ENCODE results near the gene VAT1L. TPM values are rescaled to one million over a fixed set of nuclear protein-coding genes. Genes with fewer than 3 reads are reported as not detected.

Gene VAT1L
- total and polyA plus RNA-seq, 2 experiments from 2014 or later = 11.0 to 24.4 TPM

DNA sequence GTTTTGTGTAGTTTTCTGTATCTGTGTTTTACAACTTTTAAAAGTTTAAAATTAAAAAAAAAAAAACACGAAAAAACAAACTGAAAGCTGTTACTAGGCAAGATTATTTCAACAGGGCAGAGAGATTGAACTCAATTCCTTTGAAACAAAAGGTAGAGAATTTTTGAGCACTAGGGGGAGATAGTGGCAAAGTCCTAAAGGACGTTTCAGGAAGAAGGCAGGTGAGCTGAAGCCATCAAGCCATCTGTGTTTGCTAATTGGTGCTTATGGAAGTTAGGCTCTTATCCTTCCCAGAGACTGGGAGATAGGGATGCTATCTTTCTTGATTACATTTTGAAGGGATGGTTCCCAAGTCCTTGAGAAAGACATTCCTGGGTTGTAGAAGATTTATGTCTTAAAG lies 163.4 kb downstream of the VAT1L start (continued):
- TF ChIP-seq, protein P1, sequence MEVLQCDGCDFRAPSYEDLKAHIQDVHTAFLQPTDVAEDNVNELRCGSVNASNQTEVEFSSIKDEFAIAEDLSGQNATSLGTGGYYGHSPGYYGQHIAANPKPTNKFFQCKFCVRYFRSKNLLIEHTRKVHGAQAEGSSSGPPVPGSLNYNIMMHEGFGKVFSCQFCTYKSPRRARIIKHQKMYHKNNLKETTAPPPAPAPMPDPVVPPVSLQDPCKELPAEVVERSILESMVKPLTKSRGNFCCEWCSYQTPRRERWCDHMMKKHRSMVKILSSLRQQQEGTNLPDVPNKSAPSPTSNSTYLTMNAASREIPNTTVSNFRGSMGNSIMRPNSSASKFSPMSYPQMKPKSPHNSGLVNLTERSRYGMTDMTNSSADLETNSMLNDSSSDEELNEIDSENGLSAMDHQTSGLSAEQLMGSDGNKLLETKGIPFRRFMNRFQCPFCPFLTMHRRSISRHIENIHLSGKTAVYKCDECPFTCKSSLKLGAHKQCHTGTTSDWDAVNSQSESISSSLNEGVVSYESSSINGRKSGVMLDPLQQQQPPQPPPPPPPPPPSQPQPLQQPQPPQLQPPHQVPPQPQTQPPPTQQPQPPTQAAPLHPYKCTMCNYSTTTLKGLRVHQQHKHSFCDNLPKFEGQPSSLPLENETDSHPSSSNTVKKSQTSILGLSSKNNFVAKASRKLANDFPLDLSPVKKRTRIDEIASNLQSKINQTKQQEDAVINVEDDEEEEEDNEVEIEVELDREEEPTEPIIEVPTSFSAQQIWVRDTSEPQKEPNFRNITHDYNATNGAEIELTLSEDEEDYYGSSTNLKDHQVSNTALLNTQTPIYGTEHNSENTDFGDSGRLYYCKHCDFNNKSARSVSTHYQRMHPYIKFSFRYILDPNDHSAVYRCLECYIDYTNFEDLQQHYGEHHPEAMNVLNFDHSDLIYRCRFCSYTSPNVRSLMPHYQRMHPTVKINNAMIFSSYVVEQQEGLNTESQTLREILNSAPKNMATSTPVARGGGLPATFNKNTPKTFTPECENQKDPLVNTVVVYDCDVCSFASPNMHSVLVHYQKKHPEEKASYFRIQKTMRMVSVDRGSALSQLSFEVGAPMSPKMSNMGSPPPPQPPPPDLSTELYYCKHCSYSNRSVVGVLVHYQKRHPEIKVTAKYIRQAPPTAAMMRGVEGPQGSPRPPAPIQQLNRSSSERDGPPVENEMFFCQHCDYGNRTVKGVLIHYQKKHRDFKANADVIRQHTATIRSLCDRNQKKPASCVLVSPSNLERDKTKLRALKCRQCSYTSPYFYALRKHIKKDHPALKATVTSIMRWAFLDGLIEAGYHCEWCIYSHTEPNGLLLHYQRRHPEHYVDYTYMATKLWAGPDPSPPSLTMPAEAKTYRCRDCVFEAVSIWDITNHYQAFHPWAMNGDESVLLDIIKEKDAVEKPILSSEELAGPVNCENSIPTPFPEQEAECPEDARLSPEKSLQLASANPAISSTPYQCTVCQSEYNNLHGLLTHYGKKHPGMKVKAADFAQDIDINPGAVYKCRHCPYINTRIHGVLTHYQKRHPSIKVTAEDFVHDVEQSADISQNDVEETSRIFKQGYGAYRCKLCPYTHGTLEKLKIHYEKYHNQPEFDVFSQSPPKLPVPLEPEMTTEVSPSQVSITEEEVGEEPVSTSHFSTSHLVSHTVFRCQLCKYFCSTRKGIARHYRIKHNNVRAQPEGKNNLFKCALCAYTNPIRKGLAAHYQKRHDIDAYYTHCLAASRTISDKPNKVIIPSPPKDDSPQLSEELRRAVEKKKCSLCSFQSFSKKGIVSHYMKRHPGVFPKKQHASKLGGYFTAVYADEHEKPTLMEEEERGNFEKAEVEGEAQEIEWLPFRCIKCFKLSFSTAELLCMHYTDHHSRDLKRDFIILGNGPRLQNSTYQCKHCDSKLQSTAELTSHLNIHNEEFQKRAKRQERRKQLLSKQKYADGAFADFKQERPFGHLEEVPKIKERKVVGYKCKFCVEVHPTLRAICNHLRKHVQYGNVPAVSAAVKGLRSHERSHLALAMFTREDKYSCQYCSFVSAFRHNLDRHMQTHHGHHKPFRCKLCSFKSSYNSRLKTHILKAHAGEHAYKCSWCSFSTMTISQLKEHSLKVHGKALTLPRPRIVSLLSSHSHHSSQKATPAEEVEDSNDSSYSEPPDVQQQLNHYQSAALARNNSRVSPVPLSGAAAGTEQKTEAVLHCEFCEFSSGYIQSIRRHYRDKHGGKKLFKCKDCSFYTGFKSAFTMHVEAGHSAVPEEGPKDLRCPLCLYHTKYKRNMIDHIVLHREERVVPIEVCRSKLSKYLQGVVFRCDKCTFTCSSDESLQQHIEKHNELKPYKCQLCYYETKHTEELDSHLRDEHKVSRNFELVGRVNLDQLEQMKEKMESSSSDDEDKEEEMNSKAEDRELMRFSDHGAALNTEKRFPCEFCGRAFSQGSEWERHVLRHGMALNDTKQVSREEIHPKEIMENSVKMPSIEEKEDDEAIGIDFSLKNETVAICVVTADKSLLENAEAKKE (CRISPR knock-in tag; IDR thresholded peaks at IDR 0.05) = peak; percentile 63; the same call in 1 of the 2 replicates
- TF ChIP-seq, protein P2, sequence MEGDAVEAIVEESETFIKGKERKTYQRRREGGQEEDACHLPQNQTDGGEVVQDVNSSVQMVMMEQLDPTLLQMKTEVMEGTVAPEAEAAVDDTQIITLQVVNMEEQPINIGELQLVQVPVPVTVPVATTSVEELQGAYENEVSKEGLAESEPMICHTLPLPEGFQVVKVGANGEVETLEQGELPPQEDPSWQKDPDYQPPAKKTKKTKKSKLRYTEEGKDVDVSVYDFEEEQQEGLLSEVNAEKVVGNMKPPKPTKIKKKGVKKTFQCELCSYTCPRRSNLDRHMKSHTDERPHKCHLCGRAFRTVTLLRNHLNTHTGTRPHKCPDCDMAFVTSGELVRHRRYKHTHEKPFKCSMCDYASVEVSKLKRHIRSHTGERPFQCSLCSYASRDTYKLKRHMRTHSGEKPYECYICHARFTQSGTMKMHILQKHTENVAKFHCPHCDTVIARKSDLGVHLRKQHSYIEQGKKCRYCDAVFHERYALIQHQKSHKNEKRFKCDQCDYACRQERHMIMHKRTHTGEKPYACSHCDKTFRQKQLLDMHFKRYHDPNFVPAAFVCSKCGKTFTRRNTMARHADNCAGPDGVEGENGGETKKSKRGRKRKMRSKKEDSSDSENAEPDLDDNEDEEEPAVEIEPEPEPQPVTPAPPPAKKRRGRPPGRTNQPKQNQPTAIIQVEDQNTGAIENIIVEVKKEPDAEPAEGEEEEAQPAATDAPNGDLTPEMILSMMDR (conservative IDR thresholded peaks at IDR 0.05; ENCODE audit: low read depth in 2 of 2) = peak; percentile 74 to 76

DNA sequence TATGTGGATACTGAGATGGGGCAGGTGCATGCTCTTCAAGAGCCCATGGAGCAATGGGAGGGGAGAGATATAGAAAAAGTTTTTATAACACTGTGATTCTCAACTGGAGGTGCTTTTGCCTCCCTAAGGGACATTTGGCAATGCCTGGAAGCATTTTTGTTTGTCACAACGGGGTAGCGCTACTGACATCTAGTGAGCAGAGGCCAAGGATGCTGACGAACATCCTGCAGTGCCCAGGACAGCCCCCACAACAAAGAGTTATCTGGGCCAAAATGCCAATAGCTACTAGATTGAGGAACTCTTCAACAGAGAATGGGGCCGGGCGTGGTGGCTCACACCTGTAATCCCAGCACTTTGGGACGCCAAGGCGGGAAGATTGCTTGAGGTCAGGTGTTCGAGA lies 166.8 kb downstream of the VAT1L start:
- no peak overlapping the region for H3K4me2 ChIP-seq
- H3K4me3 ChIP-seq = no peak overlapping the region
- H3K4me1 ChIP-seq (ENCODE audit: insufficient read depth) = peaks cover 22% of the 10 kb centered on the region; the same call in 1 of the 2 replicates
- DNase-seq (ENCODE audit: low spot score) (peak; percentile 37), ATAC-seq (peak; percentile 55)
- no peak overlapping the region for H3K27ac ChIP-seq (ENCODE audit: low read depth)
- peaks cover 7% of the 10 kb centered on the region for H3K27me3 Mint-ChIP-seq (ENCODE audit: insufficient read depth, low read depth, poor library complexity)
- H3F3A ChIP-seq (replicated peaks; ENCODE audit: low read depth) = no peaks in the 10 kb centered on the region; the same call in 1 of the 2 replicates
- peaks cover 12% of the 10 kb centered on the region for H3K9me3 Mint-ChIP-seq
- H4K20me1 ChIP-seq (replicated peaks; ENCODE audit: insufficient read depth) = no peaks in the 10 kb centered on the region
- no peak overlapping the region for H3K27ac Mint-ChIP-seq
- no peak overlapping the region for H2AFZ ChIP-seq
- H3K27me3 ChIP-seq (ENCODE audit: insufficient read depth) = no peaks in the 10 kb centered on the region
- no peaks in the 10 kb centered on the region for H3K36me3 ChIP-seq (ENCODE audit: insufficient read depth)
- TF ChIP-seq JUNB (IDR thresholded peaks at IDR 0.05; ENCODE audit: unreplicated experiment) = no peak
- TF ChIP-seq, protein P2 (conservative IDR thresholded peaks at IDR 0.05; ENCODE audit: low read depth in 2 of 2) = peak; percentile 19 to 59; a peak in 3 of 4 replicates
- peaks cover 15% of the 10 kb centered on the region for H3K36me3 Mint-ChIP-seq (ENCODE audit: low read depth)
- H3K4me3 Mint-ChIP-seq = no peak overlapping the region
- H3K79me2 ChIP-seq (replicated peaks; ENCODE audit: insufficient read depth) = no peaks in the 10 kb centered on the region
- peaks cover 14% of the 10 kb centered on the region; the same call in 2 of the 3 replicates for H3K4me1 Mint-ChIP-seq
- peaks cover 15% of the 10 kb centered on the region for H3K9me2 ChIP-seq (ENCODE audit: insufficient read depth)

Data from GM23338 (cell line).